MG63 (cell line): Measurements from ENCODE around the gene ADCY10. TPM values are rescaled to one million over a fixed set of nuclear protein-coding genes. Genes with fewer than 3 reads are reported as not detected.
"Not testable (repeated sequence)": the region's sequence is repeated elsewhere in the genome, so short reads cannot be mapped to it uniquely, and the experiment has no call there.

ENCODE experiments used
- DNase-seq: peaks from one replicate; pipeline ENCODE4 v3.0.0-alpha.2; 2020
- H3K27me3 ChIP-seq: fragments of 250-450 bp; sonication (Bioruptor Pico); 2 replicates; pipeline ENCODE4 v1.5.1; 2020; ENCODE audit warnings: mild to moderate bottlenecking, moderate library complexity
- H3K36me3 ChIP-seq: fragments of 250-450 bp; sonication (Bioruptor Pico); 2 replicates; pipeline ENCODE4 v1.5.1; 2020; ENCODE audit warnings: mild to moderate bottlenecking, moderate library complexity
- H3K4me3 ChIP-seq: fragments of 250-450 bp; sonication (Bioruptor Pico); 2 replicates; pipeline ENCODE4 v1.5.1; 2020; ENCODE audit warnings: mild to moderate bottlenecking, moderate library complexity
- H3K9me3 ChIP-seq: fragments of 250-450 bp; sonication (Bioruptor Pico); 2 replicates; pipeline ENCODE4 v1.5.1; 2020; ENCODE audit warnings: mild to moderate bottlenecking, moderate library complexity
- total RNA-seq: library from RNA; depleted of rRNA; stranded (reverse); fragments of >200 nt; shearing (Covaris generic); gene quantifications from 2 replicates; pipeline ENCODE4 v1.2.3, GENCODE V29; 2014; ENCODE audit warnings: low replicate concordance

Gene ADCY10
- total RNA-seq, 1 experiment from 2014 or later: 0.13 TPM

- Histone ChIP-seq H3K9me3 (no peaks in the 10 kb centered on the region), H3K36me3 (peaks cover 4% of the 10 kb centered on the region), H3K27me3 (no peaks in the 10 kb centered on the region), H3K4me3 (peak overlapping the region; percentile 69)
- DNase-seq: no peak
Measured at GRCh38 chr1:167934426-167935215, 20.7 kb upstream of the ADCY10 start.

GRCh38 chr1:167933788-167934187 lies 19.9 kb upstream of the ADCY10 start:
- peak overlapping the region; percentile 69; the same call in 1 of the 2 replicates for H3K4me3 ChIP-seq
- no peaks in the 10 kb centered on the region for H3K9me3 ChIP-seq
- peaks cover 4% of the 10 kb centered on the region for H3K36me3 ChIP-seq
- DNase-seq: no peak
- no peaks in the 10 kb centered on the region for H3K27me3 ChIP-seq

GRCh38 chr1:167929725-167930124 lies 15.8 kb upstream of the ADCY10 start:
- Histone ChIP-seq H3K36me3 (no peaks in the 10 kb centered on the region), H3K4me3 (no peak overlapping the region), H3K9me3 (no peaks in the 10 kb centered on the region), H3K27me3 (no peaks in the 10 kb centered on the region)
- DNase-seq: no peak

DNA sequence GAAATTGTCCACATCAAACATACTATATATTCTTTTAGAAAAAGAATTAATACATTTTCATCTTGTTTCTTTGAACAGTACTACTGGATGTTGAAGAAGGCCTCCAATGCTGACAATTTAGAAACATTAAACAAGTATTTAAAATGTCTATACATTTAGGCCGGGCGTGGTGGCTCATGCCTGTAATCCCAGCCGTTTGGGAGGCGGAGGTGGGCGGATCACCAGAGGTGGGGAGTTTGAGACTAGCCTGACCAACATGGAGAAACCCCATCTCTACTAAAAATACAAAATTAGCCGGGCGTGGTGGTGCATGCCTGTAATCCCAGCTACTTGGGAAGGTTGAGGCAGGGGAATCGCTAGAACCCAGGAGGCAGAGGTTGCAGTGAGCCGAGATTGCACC lies 15.0 kb upstream of the ADCY10 start:
- not testable (repeated sequence) for H3K9me3 ChIP-seq, H3K27me3 ChIP-seq, H3K4me3 ChIP-seq, DNase-seq, H3K36me3 ChIP-seq

DNA sequence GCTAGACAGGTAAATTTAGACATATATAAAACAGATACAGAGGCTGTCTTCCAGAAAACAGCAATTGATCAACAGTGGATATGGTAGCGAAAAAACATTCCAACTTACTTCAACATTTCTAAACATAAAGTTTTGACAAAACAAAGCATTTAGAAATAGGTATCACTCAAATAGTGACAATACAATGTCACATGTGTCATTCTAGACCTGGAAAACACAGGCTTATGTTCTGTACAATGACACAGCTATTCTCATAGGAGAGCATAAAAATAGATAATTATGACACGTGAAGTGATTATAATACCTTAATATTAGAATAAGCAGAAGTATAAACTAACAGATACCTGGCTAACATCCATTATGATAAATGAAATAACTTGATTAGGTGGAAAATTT lies 14.5 kb upstream of the ADCY10 start:
- H3K9me3 ChIP-seq: no peaks in the 10 kb centered on the region
- H3K36me3 ChIP-seq: no peaks in the 10 kb centered on the region
- no peak for DNase-seq
- H3K4me3 ChIP-seq: no peak overlapping the region
- no peaks in the 10 kb centered on the region for H3K27me3 ChIP-seq

GRCh38 chr1:167927046-167927754 lies 13.3 kb upstream of the ADCY10 start:
- no peaks in the 10 kb centered on the region; the same call in 1 of the 2 replicates for H3K9me3 ChIP-seq
- DNase-seq: no peak
- peaks cover 3% of the 10 kb centered on the region; the same call in 1 of the 2 replicates for H3K36me3 ChIP-seq
- no peaks in the 10 kb centered on the region for H3K27me3 ChIP-seq
- H3K4me3 ChIP-seq: no peak overlapping the region

GRCh38 chr1:167926486-167926997 lies 12.6 kb upstream of the ADCY10 start:
- Histone ChIP-seq H3K4me3 (no peak overlapping the region), H3K36me3 (peaks cover 3% of the 10 kb centered on the region; the same call in 1 of the 2 replicates), H3K9me3 (no peaks in the 10 kb centered on the region; the same call in 1 of the 2 replicates), H3K27me3 (no peaks in the 10 kb centered on the region)
- no peak for DNase-seq

GRCh38 chr1:167924543-167925231 lies 10.8 kb upstream of the ADCY10 start:
- H3K36me3 ChIP-seq: peaks cover 3% of the 10 kb centered on the region; the same call in 1 of the 2 replicates
- no peak overlapping the region for H3K4me3 ChIP-seq
- no peaks in the 10 kb centered on the region; the same call in 1 of the 2 replicates for H3K9me3 ChIP-seq
- DNase-seq: no peak
- no peaks in the 10 kb centered on the region for H3K27me3 ChIP-seq

- Histone ChIP-seq H3K4me3 (no peak overlapping the region), H3K27me3 (no peaks in the 10 kb centered on the region), H3K9me3 (no peaks in the 10 kb centered on the region; the same call in 1 of the 2 replicates), H3K36me3 (peaks cover 3% of the 10 kb centered on the region; the same call in 1 of the 2 replicates)
- no peak for DNase-seq
Measured at GRCh38 chr1:167924102-167924501, 10.2 kb upstream of the ADCY10 start.

- H3K4me3 ChIP-seq: no peak overlapping the region
- no peaks in the 10 kb centered on the region for H3K27me3 ChIP-seq
- no peak for DNase-seq
- peaks cover 3% of the 10 kb centered on the region; the same call in 1 of the 2 replicates for H3K36me3 ChIP-seq
- no peaks in the 10 kb centered on the region; the same call in 1 of the 2 replicates for H3K9me3 ChIP-seq
Measured at GRCh38 chr1:167923324-167924056, 9.6 kb upstream of the ADCY10 start.

GRCh38 chr1:167922611-167923074 lies 8.7 kb upstream of the ADCY10 start:
- Histone ChIP-seq H3K4me3 (no peak overlapping the region), H3K36me3 (peaks cover 3% of the 10 kb centered on the region; the same call in 1 of the 2 replicates)
- no peak for DNase-seq

DNA sequence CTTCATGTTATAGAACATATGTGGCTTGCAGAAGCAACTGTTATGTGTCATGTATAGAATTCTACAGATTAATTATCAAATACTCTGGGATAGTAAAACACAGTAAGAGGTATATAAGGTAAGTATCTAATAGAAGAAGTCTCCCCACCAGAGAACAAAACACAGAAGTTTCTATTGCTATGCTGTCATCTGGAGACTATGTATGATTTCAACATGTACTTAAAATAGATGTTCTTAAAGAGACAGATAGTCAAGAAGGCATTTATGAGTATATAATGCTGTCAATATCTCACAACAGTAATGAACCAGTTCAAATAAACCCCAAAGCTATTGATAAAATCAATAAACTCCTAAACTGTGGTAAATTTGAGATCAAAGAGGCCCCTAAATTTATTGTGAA lies 8.1 kb upstream of the ADCY10 start:
- Histone ChIP-seq H3K4me3 (no peak overlapping the region), H3K9me3 (no peaks in the 10 kb centered on the region; the same call in 1 of the 2 replicates), H3K27me3 (no peaks in the 10 kb centered on the region), H3K36me3 (peaks cover 3% of the 10 kb centered on the region; the same call in 1 of the 2 replicates)
- no peak for DNase-seq

More at GRCh38 chr1:167922611-167923074, 8.7 kb upstream of the ADCY10 start:
- no peaks in the 10 kb centered on the region for H3K27me3 ChIP-seq
- H3K9me3 ChIP-seq: no peaks in the 10 kb centered on the region; the same call in 1 of the 2 replicates

- Histone ChIP-seq H3K4me3 (no peak overlapping the region), H3K9me3 (no peaks in the 10 kb centered on the region), H3K27me3 (no peaks in the 10 kb centered on the region), H3K36me3 (no peaks in the 10 kb centered on the region)
- DNase-seq: no peak
Measured at GRCh38 chr1:167916766-167917511, 3.0 kb upstream of the ADCY10 start.

GRCh38 chr1:167915569-167915968 lies 1.6 kb upstream of the ADCY10 start:
- Histone ChIP-seq H3K9me3 (no peaks in the 10 kb centered on the region), H3K36me3 (no peaks in the 10 kb centered on the region), H3K4me3 (no peak overlapping the region), H3K27me3 (no peaks in the 10 kb centered on the region)
- DNase-seq: no peak

GRCh38 chr1:167912294-167912693 lies 1.6 kb downstream of the ADCY10 start:
- Histone ChIP-seq H3K36me3 (no peaks in the 10 kb centered on the region), H3K4me3 (no peak overlapping the region), H3K27me3 (no peaks in the 10 kb centered on the region), H3K9me3 (no peaks in the 10 kb centered on the region)
- no peak for DNase-seq
